HG02763 (cell line): ENCODE results near the gene FAM131A.

ENCODE experiments used
- ATAC-seq: cut with Tn5 transposase; IDR thresholded peaks from one replicate; pipeline ENCODE4 v1.9.1; 2021; ENCODE audit warnings: mild to moderate bottlenecking, moderate library complexity; ENCODE audit not compliant: unreplicated experiment

Gene FAM131A

GRCh38 chr3:184354754-184355153 is 17.4 kb downstream of the FAM131A start:
- ATAC-seq: no peak

GRCh38 chr3:184355261-184356040 is 18.1 kb downstream of the FAM131A start:
- ATAC-seq: no peak

- ATAC-seq: no peak
Measured at GRCh38 chr3:184357248-184358123, 20.1 kb downstream of the FAM131A start.

- no peak for ATAC-seq
Measured at GRCh38 chr3:184358124-184358767, 20.8 kb downstream of the FAM131A start.

- no peak for ATAC-seq
Measured at GRCh38 chr3:184358921-184359350, 21.5 kb downstream of the FAM131A start.

- no peak for ATAC-seq
Measured at GRCh38 chr3:184359610-184360009, 22.2 kb downstream of the FAM131A start.

- ATAC-seq: no peak
Measured at GRCh38 chr3:184360070-184360928, 22.9 kb downstream of the FAM131A start.

GRCh38 chr3:184360929-184361531 is 23.6 kb downstream of the FAM131A start:
- ATAC-seq: no peak

- ATAC-seq: peak; percentile 39
Measured at GRCh38 chr3:184361532-184361931, 24.1 kb downstream of the FAM131A start, which contains the start of the genes CLCN2 and POLR2H. Gene CLCN2, minus strand, starts transcription at chr3:184361605. Its CDS starts 126 bp downstream, at chr3:184361479. Gene POLR2H, plus strand, starts transcription at chr3:184361710. Its CDS starts 1,783 bp downstream, at chr3:184363493.

GRCh38 chr3:184361932-184362667 is 24.7 kb downstream of the FAM131A start:
- no peak for ATAC-seq

- peak; percentile 88 for ATAC-seq
Measured at GRCh38 chr3:184362668-184363546, 25.5 kb downstream of the FAM131A start.

- ATAC-seq: no peak
Measured at GRCh38 chr3:184366619-184367289, 29.4 kb downstream of the FAM131A start.

- no peak for ATAC-seq
Measured at GRCh38 chr3:184368116-184368515, 30.7 kb downstream of the FAM131A start.

- ATAC-seq: no peak
Measured at GRCh38 chr3:184368586-184369183, 31.3 kb downstream of the FAM131A start.

- no peak for ATAC-seq
Measured at GRCh38 chr3:184371570-184372018, 34.2 kb downstream of the FAM131A start.

- ATAC-seq: no peak
Measured at GRCh38 chr3:184372296-184372821, 35.0 kb downstream of the FAM131A start.

- ATAC-seq: no peak
Measured at GRCh38 chr3:184372911-184373310, 35.5 kb downstream of the FAM131A start.
